ENCODE results near the gene TLCD3A. TPM values are rescaled to one million over a fixed set of nuclear protein-coding genes. Genes with fewer than 3 reads are reported as not detected.

Gene TLCD3A
- total and polyA plus RNA-seq, 2 of the 4 experiments (the other 2 are of a cell fraction) = 15.2 to 35.0 TPM

DNA sequence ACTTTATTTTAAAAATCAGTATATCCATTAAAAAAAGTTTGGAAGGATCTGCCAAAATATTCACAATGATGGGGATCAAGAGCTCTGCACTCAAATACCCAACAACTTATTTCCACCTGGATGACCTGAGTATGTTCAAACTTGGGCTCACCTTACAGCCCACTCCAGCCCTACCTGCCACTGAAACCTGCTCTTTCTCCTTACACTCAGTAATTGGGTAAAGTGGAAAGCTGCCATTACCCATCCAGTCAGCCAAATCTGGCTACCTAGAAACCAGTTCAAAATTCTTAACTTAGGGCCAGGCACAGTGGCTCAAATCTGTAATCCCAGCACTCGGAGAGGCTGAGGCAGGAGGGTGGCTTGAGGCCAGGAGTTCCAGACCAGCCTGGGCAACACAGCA lies 27.4 kb upstream of the TLCD3A start:
- H4K91ac ChIP-seq (ENCODE audit: insufficient read depth, low read depth, low read length) = no peak overlapping the region
- no peak overlapping the region for H3K14ac ChIP-seq (replicated peaks; ENCODE audit: low read depth, low read length)
- peaks cover 25 to 58% of the 10 kb centered on the region in 2 experiments for H3K79me1 ChIP-seq (ENCODE audit: low read depth in 1 of 2, low read length in 2 of 2)
- WGBS, 2 experiments (ENCODE audit: extremely low coverage in 2 of 2, insufficient read length in 1 of 2) = 100% methylated on average over 1 of the region's 1 CpG; no CpG with 5 or more reads in 1 of the 2 experiments
- H4K8ac ChIP-seq (ENCODE audit: low read depth in 2 of 2, low read length in 2 of 2) = no peak overlapping the region
- peaks cover 6% of the 10 kb centered on the region for H3K4me1 ChIP-seq (ENCODE audit: control insufficient read depth, insufficient read depth, low read length)
- H2AK5ac ChIP-seq (ENCODE audit: low read depth, low read length) = no peak overlapping the region
- no peaks in the 10 kb centered on the region for H3K9me3 ChIP-seq (ENCODE audit: control insufficient read depth, insufficient read depth, low read length)
- no peak overlapping the region for H2AK9ac ChIP-seq (replicated peaks; ENCODE audit: low read depth, low read length, poor library complexity)
- ChIA-PET CTCF (interaction anchor here (1.3 kb wide), 1 partner anchor 293 kb away, joined by 3 read pairs; no protein-coding TSS in a partner anchor), POLR2A (ENCODE audit: unreplicated experiment) (no interaction called here)
- peaks cover 15% of the 10 kb centered on the region for H4K20me1 ChIP-seq (ENCODE audit: insufficient read depth, low read length)
- dilution Hi-C loops (cut with HindIII; ENCODE audit: low sequenced_read_pairs, unreplicated experiment) (no loop called here), intact Hi-C loops (cut with micrococcal nuclease) (no loop called here), in situ Hi-C loops (cut with MboI; ENCODE audit: low sequenced_read_pairs) (no loop called here)
- H3K9ac ChIP-seq (ENCODE audit: low read depth, low read length) = no peak overlapping the region
- H4K5ac ChIP-seq (ENCODE audit: low read depth, low read length) = no peak overlapping the region
- H3K23ac ChIP-seq (ENCODE audit: low read depth, low read length) = no peak overlapping the region
- H2BK120ac ChIP-seq (ENCODE audit: low read depth, low read length) = no peak overlapping the region
- no peak overlapping the region for H2BK15ac ChIP-seq (ENCODE audit: low read depth, low read length)
- no peak overlapping the region for H3K27ac ChIP-seq (ENCODE audit: insufficient read depth, low read length)
- no peak overlapping the region for H3K4me2 ChIP-seq (ENCODE audit: low read depth, low read length)
- H3K18ac ChIP-seq (ENCODE audit: low read depth, low read length) = no peak overlapping the region
- no peak overlapping the region for H3K4ac ChIP-seq (ENCODE audit: low read depth, low read length)
- H3K4me3 ChIP-seq (ENCODE audit: insufficient read depth, low read depth, low read length) = no peak overlapping the region
- BruUV-seq (replicated peaks) = no TSS peak
- H3K27me3 ChIP-seq (ENCODE audit: control insufficient read depth, insufficient read depth, low read length) = no peaks in the 10 kb centered on the region
- peaks cover 23% of the 10 kb centered on the region for H3K36me3 ChIP-seq (ENCODE audit: control insufficient read depth, insufficient read depth, low read length)
- H2BK20ac ChIP-seq (ENCODE audit: low read depth, low read length) = no peak overlapping the region
- H2BK5ac ChIP-seq (ENCODE audit: low read depth, low read length, poor library complexity, severe bottlenecking) = no peak overlapping the region
- no peak overlapping the region for H3K56ac ChIP-seq (ENCODE audit: extremely low read depth, insufficient read depth, low read length)
- no peak for TF ChIP-seq RFX5 (IDR thresholded peaks at IDR 0.05; ENCODE audit: low read depth, low read length)
- no peak for TF ChIP-seq MAZ (IDR thresholded peaks at IDR 0.05; ENCODE audit: borderline replicate concordance, low read depth, low read length)
- TF ChIP-seq, protein P1, sequence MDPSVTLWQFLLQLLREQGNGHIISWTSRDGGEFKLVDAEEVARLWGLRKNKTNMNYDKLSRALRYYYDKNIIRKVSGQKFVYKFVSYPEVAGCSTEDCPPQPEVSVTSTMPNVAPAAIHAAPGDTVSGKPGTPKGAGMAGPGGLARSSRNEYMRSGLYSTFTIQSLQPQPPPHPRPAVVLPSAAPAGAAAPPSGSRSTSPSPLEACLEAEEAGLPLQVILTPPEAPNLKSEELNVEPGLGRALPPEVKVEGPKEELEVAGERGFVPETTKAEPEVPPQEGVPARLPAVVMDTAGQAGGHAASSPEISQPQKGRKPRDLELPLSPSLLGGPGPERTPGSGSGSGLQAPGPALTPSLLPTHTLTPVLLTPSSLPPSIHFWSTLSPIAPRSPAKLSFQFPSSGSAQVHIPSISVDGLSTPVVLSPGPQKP (IDR thresholded peaks at IDR 0.05; ENCODE audit: borderline replicate concordance, low read depth, low read length) = no peak
- TF ChIP-seq FOS (IDR thresholded peaks at IDR 0.05; ENCODE audit: low read depth, low read length) = no peak
- no peak for TF ChIP-seq RCOR1 (IDR thresholded peaks at IDR 0.05; ENCODE audit: insufficient replicate concordance, low read length)
- TF ChIP-seq RAD21 (IDR thresholded peaks at IDR 0.05; ENCODE audit: low read length) = no peak
- TF ChIP-seq, protein P2, sequence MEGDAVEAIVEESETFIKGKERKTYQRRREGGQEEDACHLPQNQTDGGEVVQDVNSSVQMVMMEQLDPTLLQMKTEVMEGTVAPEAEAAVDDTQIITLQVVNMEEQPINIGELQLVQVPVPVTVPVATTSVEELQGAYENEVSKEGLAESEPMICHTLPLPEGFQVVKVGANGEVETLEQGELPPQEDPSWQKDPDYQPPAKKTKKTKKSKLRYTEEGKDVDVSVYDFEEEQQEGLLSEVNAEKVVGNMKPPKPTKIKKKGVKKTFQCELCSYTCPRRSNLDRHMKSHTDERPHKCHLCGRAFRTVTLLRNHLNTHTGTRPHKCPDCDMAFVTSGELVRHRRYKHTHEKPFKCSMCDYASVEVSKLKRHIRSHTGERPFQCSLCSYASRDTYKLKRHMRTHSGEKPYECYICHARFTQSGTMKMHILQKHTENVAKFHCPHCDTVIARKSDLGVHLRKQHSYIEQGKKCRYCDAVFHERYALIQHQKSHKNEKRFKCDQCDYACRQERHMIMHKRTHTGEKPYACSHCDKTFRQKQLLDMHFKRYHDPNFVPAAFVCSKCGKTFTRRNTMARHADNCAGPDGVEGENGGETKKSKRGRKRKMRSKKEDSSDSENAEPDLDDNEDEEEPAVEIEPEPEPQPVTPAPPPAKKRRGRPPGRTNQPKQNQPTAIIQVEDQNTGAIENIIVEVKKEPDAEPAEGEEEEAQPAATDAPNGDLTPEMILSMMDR (conservative IDR thresholded peaks at IDR 0.05; ENCODE audit: low read depth, low read length) = no peak
- TF ChIP-seq POLR2A (IDR thresholded peaks at IDR 0.05; ENCODE audit: low read depth, low read length) = no peak
- no peak for TF ChIP-seq MAFK (IDR thresholded peaks at IDR 0.05; ENCODE audit: low read depth, low read length)
- no peak for TF ChIP-seq SMC3 (IDR thresholded peaks at IDR 0.05; ENCODE audit: low read depth, low read length)
- peaks cover 6% of the 10 kb centered on the region; the same call in 1 of the 2 replicates for H3K9me1 ChIP-seq (ENCODE audit: insufficient read depth, low read length)
- no peak overlapping the region for H2AFZ ChIP-seq (replicated peaks; ENCODE audit: low read length, poor library complexity)
- ATAC-seq (ENCODE audit: low read depth) = no peak
- DNase-seq = no peak
